HG02642 (cell line): ENCODE data around the gene TNFRSF8.

Source experiments
- ATAC-seq: cut with Tn5 transposase; IDR thresholded peaks from one replicate; pipeline ENCODE4 v1.9.1; 2021; ENCODE audit warnings: mild to moderate bottlenecking; ENCODE audit not compliant: unreplicated experiment, poor library complexity

The TNFRSF8 gene

GRCh38 chr1:12112711-12113161 is 49.6 kb downstream of the TNFRSF8 start:
- ATAC-seq, result no peak

GRCh38 chr1:12113433-12114339 is 50.6 kb downstream of the TNFRSF8 start:
- ATAC-seq, result no peak

- no peak for ATAC-seq
Measured at GRCh38 chr1:12114340-12114683, 51.2 kb downstream of the TNFRSF8 start.

GRCh38 chr1:12114916-12115315 is 51.8 kb downstream of the TNFRSF8 start:
- no peak for ATAC-seq

GRCh38 chr1:12121212-12122003 is 58.3 kb downstream of the TNFRSF8 start:
- no peak for ATAC-seq

GRCh38 chr1:12123172-12123571 is 60.1 kb downstream of the TNFRSF8 start:
- no peak for ATAC-seq

GRCh38 chr1:12124693-12125421 is 61.8 kb downstream of the TNFRSF8 start:
- ATAC-seq, result no peak

GRCh38 chr1:12125422-12126355 is 62.6 kb downstream of the TNFRSF8 start:
- no peak for ATAC-seq

- no peak for ATAC-seq
Measured at GRCh38 chr1:12126781-12127180, 63.7 kb downstream of the TNFRSF8 start.

- no peak for ATAC-seq
Measured at GRCh38 chr1:12127206-12127810, 64.2 kb downstream of the TNFRSF8 start.

- no peak for ATAC-seq
Measured at GRCh38 chr1:12128120-12128519, 65.0 kb downstream of the TNFRSF8 start.

- no peak for ATAC-seq
Measured at GRCh38 chr1:12129624-12130023, 66.5 kb downstream of the TNFRSF8 start.

GRCh38 chr1:12130466-12131130 is 67.5 kb downstream of the TNFRSF8 start:
- no peak for ATAC-seq

GRCh38 chr1:12132078-12132477 is 69.0 kb downstream of the TNFRSF8 start:
- ATAC-seq, result no peak

- ATAC-seq, result no peak
Measured at GRCh38 chr1:12134716-12135115, 71.6 kb downstream of the TNFRSF8 start.

GRCh38 chr1:12135612-12136011 is 72.5 kb downstream of the TNFRSF8 start:
- no peak for ATAC-seq

GRCh38 chr1:12136916-12137610 is 74.0 kb downstream of the TNFRSF8 start:
- ATAC-seq, result no peak
